Measurements from ENCODE around the gene CYP4F8. TPM values are rescaled to one million over a fixed set of nuclear protein-coding genes. Genes with fewer than 3 reads are reported as not detected.

The CYP4F8 gene
- total and polyA plus RNA-seq, 12 donors = not detected

DNA sequence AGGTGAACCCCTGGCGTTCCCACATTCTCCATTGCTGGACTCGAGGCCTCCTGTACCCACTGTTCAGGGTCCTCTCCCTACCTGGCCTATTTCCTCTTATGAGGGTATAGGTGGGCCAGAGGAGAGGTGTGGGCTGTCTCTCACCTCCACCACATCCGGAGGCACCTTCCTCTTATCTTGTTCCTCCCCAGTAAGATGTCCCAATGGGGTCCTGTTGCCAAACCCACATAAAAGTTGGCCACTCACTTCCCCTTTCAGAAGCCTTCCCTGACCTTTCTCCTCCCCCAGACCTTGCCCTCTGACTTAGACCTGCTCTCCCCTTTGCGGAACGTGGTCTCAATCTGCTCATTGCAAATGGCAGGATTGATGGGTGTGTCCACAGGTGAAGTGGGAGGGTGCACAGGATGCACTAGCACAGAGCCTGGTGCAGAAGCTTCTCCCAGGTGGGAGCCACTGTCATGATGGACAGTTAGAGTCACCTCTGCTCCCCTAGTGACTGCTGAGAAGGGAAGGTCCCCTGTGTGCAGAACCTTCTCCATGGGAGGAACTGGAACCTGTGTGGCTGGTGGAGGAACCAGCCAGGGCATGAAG lies 27.0 kb downstream of the CYP4F8 start:
- H3K4me3 ChIP-seq = no peak overlapping the region
- no peaks in the 10 kb centered on the region for H3K4me1 ChIP-seq (replicated peaks in 1 of 2)
- no peak overlapping the region for H3K27ac ChIP-seq
- no peaks in the 10 kb centered on the region for H3K36me3 ChIP-seq (replicated peaks in 1 of 2)
- H3K27me3 ChIP-seq = no peaks in the 10 kb centered on the region
- DNase-seq = no peak
- WGBS, 4 donors = 65 to 76% (median 69%) methylated on average over 5 of the region's 5 CpGs
- H3K9me3 ChIP-seq (replicated peaks in 1 of 3) = no peaks in the 10 kb centered on the region
- TF ChIP-seq, protein P1, sequence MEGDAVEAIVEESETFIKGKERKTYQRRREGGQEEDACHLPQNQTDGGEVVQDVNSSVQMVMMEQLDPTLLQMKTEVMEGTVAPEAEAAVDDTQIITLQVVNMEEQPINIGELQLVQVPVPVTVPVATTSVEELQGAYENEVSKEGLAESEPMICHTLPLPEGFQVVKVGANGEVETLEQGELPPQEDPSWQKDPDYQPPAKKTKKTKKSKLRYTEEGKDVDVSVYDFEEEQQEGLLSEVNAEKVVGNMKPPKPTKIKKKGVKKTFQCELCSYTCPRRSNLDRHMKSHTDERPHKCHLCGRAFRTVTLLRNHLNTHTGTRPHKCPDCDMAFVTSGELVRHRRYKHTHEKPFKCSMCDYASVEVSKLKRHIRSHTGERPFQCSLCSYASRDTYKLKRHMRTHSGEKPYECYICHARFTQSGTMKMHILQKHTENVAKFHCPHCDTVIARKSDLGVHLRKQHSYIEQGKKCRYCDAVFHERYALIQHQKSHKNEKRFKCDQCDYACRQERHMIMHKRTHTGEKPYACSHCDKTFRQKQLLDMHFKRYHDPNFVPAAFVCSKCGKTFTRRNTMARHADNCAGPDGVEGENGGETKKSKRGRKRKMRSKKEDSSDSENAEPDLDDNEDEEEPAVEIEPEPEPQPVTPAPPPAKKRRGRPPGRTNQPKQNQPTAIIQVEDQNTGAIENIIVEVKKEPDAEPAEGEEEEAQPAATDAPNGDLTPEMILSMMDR (IDR thresholded peaks at IDR 0.05) = no peak
- TF ChIP-seq POLR2A (IDR thresholded peaks at IDR 0.05) = no peak
- intact Hi-C loops (cut with DNase I) = no loop called here

DNA sequence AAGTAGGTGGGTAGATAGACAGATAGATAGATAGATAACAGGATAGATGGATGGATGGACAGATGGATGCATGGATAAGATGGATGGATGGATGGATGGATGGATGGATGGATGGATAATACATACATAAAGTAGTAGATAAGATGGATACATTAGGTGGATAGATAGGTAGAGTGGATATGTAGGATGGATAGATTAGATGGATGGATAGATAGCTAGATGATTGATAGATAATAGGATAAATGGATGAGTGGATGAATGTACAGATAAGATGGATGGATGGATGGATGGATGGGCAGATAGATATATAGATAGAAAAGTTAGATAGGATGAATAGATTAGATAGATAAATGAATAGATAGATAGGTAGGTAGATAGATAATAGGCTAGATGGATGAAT lies 27.8 kb downstream of the CYP4F8 start:
- no peaks in the 10 kb centered on the region for H3K36me3 ChIP-seq (replicated peaks in 1 of 2)
- no peak for DNase-seq
- no peaks in the 10 kb centered on the region for H3K4me1 ChIP-seq (replicated peaks in 1 of 2)
- TF ChIP-seq, protein P1 (IDR thresholded peaks at IDR 0.05) = no peak
- TF ChIP-seq POLR2A (IDR thresholded peaks at IDR 0.05) = no peak
- H3K27ac ChIP-seq = no peak overlapping the region
- no peak overlapping the region for H3K4me3 ChIP-seq
- no peaks in the 10 kb centered on the region for H3K27me3 ChIP-seq
- intact Hi-C loops (cut with DNase I) = no loop called here
- H3K9me3 ChIP-seq (replicated peaks in 1 of 3) = no peaks in the 10 kb centered on the region

DNA sequence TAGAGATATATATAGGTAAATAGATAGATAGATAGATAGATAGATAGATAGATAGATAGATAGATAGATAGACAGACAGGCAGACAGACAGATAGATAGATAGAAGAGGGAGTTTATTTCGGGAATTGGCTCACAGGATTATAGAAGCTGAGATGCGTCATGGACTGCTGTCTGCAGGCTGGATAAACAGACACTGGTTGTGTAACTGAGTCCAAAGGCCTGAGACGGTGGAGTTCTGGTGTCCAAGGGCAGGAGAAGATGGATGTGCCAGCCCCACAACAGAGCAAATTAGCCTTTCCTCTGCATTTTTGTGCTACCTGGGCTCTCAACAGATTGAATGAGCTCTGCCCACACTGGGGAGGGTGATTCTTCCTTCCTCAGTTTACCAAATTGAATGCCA lies 28.4 kb downstream of the CYP4F8 start:
- no peak overlapping the region for H3K4me3 ChIP-seq

DNA sequence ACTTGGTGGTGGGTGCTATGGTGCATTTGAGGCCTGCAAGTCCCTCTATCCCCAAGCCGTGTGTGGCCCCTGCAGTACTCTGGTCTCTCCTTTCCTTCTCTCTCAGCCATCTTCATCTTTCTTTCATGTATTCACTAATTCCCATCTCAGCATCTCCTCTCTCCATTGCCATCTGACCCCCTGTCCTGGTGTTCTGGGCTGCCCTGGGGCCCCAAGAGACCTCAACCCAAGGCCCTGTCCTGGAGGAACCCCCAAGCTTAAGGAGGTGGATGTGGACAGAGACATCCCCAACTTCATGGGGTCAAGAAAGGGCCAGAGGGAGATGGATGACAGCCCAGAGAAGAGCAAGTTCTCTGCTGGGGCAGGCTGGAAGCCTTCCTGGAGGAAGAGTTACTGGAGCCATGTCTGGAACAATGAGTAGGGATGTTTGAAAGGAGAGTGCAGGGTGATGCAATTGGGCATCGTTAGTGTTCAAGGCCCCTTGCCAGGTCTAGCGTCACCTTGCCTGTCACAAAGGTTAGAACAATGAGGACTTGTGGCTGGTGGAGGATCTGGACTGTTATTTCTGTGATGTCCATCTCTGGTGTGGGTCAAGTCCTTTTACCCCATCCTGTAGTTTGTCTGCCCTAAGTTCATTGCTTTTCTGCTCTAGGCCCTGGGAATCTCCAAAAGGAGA lies 29.2 kb downstream of the CYP4F8 start:
- no peaks in the 10 kb centered on the region for H3K27me3 ChIP-seq
- no peak overlapping the region for H3K27ac ChIP-seq
- H3K36me3 ChIP-seq (replicated peaks in 1 of 2) = no peaks in the 10 kb centered on the region
- no peak overlapping the region for H3K4me3 ChIP-seq
- no peaks in the 10 kb centered on the region for H3K9me3 ChIP-seq (replicated peaks in 1 of 3)
- intact Hi-C loops (cut with DNase I) = no loop called here
- TF ChIP-seq, protein P1 (IDR thresholded peaks at IDR 0.05) = no peak
- no peak for TF ChIP-seq POLR2A (IDR thresholded peaks at IDR 0.05)
- H3K4me1 ChIP-seq (replicated peaks in 1 of 2) = no peaks in the 10 kb centered on the region
- no peak for DNase-seq
- WGBS, 4 donors = 74 to 87% (median 84%) methylated on average over 3 of the region's 3 CpGs

More for the DNA sequence above, 28.4 kb downstream of the CYP4F8 start:
- TF ChIP-seq, protein P1 (IDR thresholded peaks at IDR 0.05) = no peak
- TF ChIP-seq POLR2A (IDR thresholded peaks at IDR 0.05) = no peak
- no peaks in the 10 kb centered on the region for H3K27me3 ChIP-seq
- no peak for DNase-seq
- no peak overlapping the region for H3K27ac ChIP-seq
- no peaks in the 10 kb centered on the region for H3K9me3 ChIP-seq (replicated peaks in 1 of 3)
- H3K4me1 ChIP-seq (replicated peaks in 1 of 2) = no peaks in the 10 kb centered on the region
- WGBS, 4 donors = 68 to 85% (median 78%) methylated on average over 3 of the region's 3 CpGs
- intact Hi-C loops (cut with DNase I) = no loop called here
- H3K36me3 ChIP-seq (replicated peaks in 1 of 2) = no peaks in the 10 kb centered on the region
